ENCODE data around the gene RBM4.

- TF ChIP-seq CTCF (IDR thresholded peaks at IDR 0.05) (no peak), POLR2A (IDR thresholded peaks at IDR 0.05) (no peak), EP300 (IDR thresholded peaks at IDR 0.05; ENCODE audit: low read depth) (no peak), POLR2AphosphoS5 (IDR thresholded peaks at IDR 0.05) (no peak)
These were observed 39.5 kb upstream of the RBM4 start for GRCh38 chr11:66598993-66599392.

Data from transverse colon (tissue), 4 donors.